GM12878 (cell line): ENCODE results near the gene CNTN4. TPM values are rescaled to one million over a fixed set of nuclear protein-coding genes. Genes with fewer than 3 reads are reported as not detected.

Source experiments
- ATAC-seq: fragments of 200-7000 bp; cut with Tn5 transposase; 3 replicates; pipeline ENCODE4 v1.9.1; 2020; ENCODE audit warnings: mild to moderate bottlenecking, moderate library complexity
- BruUV-seq: library from RNA; stranded (reverse); fragments of 400-500 nt; replicated peaks from 2 replicates; lab custom pipeline; 2021; lab: Mats Ljungman, UMichigan
- CTCF ChIA-PET: fragments of 300-600 bp; sonication (Branson Sonifier 250); formaldehyde crosslinking; extraction: SDS; loops from one replicate; lab custom pipeline; 2021; ENCODE audit warnings: inconsistent platforms; lab: Yijun Ruan, JAX
- POLR2A ChIA-PET: fragments of 350-600 bp; formaldehyde crosslinking; extraction: SDS; loops from one replicate; lab custom pipeline; 2021; ENCODE audit warnings: inconsistent platforms; lab: Charles Lee
- RAD21 ChIA-PET: fragments of 300-600 bp; sonication (Branson Sonifier 250); formaldehyde crosslinking; loops from one replicate; lab custom pipeline; 2023; ENCODE audit warnings: antibody characterized with exemption; ENCODE audit not compliant: unreplicated experiment; lab: Charles Lee
- SMC1A ChIA-PET: fragments of 300-600 bp; sonication (Branson Sonifier 250); formaldehyde crosslinking; loops from one replicate; lab custom pipeline; 2023; ENCODE audit not compliant: unreplicated experiment, uncharacterized antibody; lab: Charles Lee
- DNase-seq: peaks from one replicate; pipeline ENCODE4 v3.0.0-alpha.2; 2011; ENCODE audit warnings: low read depth, low spot score
- FAIRE-seq: peaks from 3 replicates; lab custom pipeline; 2011; peaks lifted over from hg19 to GRCh38; lab: Jason Lieb, UNC
- H2AFZ ChIP-seq: 2 replicates; pipeline ENCODE4 v1.6.0; 2011; ENCODE audit warnings: low read depth, low read length, control low read depth; ENCODE audit not compliant: control insufficient read depth
- H3K27ac ChIP-seq: 2 replicates; pipeline ENCODE4 v1.5.1; 2011; ENCODE audit warnings: control low read depth; ENCODE audit not compliant: control insufficient read depth, insufficient read depth
- H3K27me3 ChIP-seq, 2 experiments: replicated peaks in 1 of 2; 2 replicates each; pipeline versions ENCODE4 v1.6.0 to v1.6.1; 2011; ENCODE audit warnings: low read length in 1 of 2; ENCODE audit not compliant: control insufficient read depth in 2 of 2, insufficient read depth in 2 of 2
- H3K36me3 ChIP-seq, 2 experiments: 2 replicates each; pipeline ENCODE4 v1.5.1; 2011; ENCODE audit warnings: low read length in 1 of 2; ENCODE audit not compliant: control insufficient read depth in 2 of 2, insufficient read depth in 2 of 2
- H3K4me1 ChIP-seq: 2 replicates; pipeline ENCODE4 v1.6.1; 2011; ENCODE audit warnings: mild to moderate bottlenecking, low read length, moderate library complexity, mixed read lengths; ENCODE audit not compliant: control insufficient read depth, insufficient read depth
- H3K4me2 ChIP-seq: 2 replicates; pipeline ENCODE4 v1.6.0; 2011; ENCODE audit warnings: control low read depth; ENCODE audit not compliant: control insufficient read depth, insufficient read depth
- H3K4me3 ChIP-seq: fragments of 200-600 bp; sonication (generic); 2 replicates; pipeline ENCODE4 v1.5.1; 2016
- H3K79me2 ChIP-seq: 2 replicates; pipeline ENCODE4 v1.6.0; 2011; ENCODE audit warnings: low read length; ENCODE audit not compliant: control insufficient read depth, insufficient read depth
- H3K9ac ChIP-seq: 2 replicates; pipeline ENCODE4 v1.8.0; 2011; ENCODE audit warnings: low read length, control low read depth, mixed read lengths; ENCODE audit not compliant: control insufficient read depth, insufficient read depth
- H3K9me3 ChIP-seq: replicated peaks from 3 replicates; pipeline ENCODE4 v1.5.1; 2011; ENCODE audit warnings: mild to moderate bottlenecking, low read length; ENCODE audit not compliant: control insufficient read depth, insufficient read depth
- H4K20me1 ChIP-seq: 2 replicates; pipeline ENCODE4 v1.6.0; 2011; ENCODE audit not compliant: control insufficient read depth, insufficient read depth
- BACH1 ChIP-seq: fragments of 450-650 bp; IDR thresholded peaks from 2 replicates; pipeline ENCODE4 v1.6.1; 2017; ENCODE audit warnings: mild to moderate bottlenecking, borderline replicate concordance
- CBX5 ChIP-seq: sonication (generic); IDR thresholded peaks from 2 replicates; pipeline ENCODE4 v1.6.1; 2016; ENCODE audit warnings: low read depth, moderate library complexity, mild to moderate bottlenecking, inconsistent platforms
- ESRRA ChIP-seq: IDR thresholded peaks from 2 replicates; pipeline ENCODE4 v1.6.1; 2012; ENCODE audit warnings: mild to moderate bottlenecking, low read length, improper control_type of control experiment
- HDAC2 ChIP-seq: fragments of 200-600 bp; sonication (generic); IDR thresholded peaks from 2 replicates; pipeline ENCODE4 v1.6.1; 2017
- JUND ChIP-seq: IDR thresholded peaks from 2 replicates; pipeline ENCODE4 v1.6.1; 2012; ENCODE audit warnings: low read depth, mild to moderate bottlenecking, low read length, improper control_type of control experiment, moderate library complexity
- NFYA ChIP-seq: IDR thresholded peaks from 2 replicates; pipeline ENCODE4 v1.6.1; 2011; ENCODE audit warnings: low read depth, mild to moderate bottlenecking, low read length, improper control_type of control experiment, borderline replicate concordance
- NFYB ChIP-seq: IDR thresholded peaks from 2 replicates; pipeline ENCODE4 v1.6.1; 2011; ENCODE audit warnings: low read depth, mild to moderate bottlenecking, low read length, improper control_type of control experiment, moderate library complexity; ENCODE audit not compliant: insufficient read depth
- NR2F1 ChIP-seq: fragments of 450-650 bp; conservative IDR thresholded peaks from 2 replicates; pipeline ENCODE4 v1.6.1; 2017; ENCODE audit warnings: mild to moderate bottlenecking
- PAX5 ChIP-seq: IDR thresholded peaks from 2 replicates; pipeline ENCODE4 v1.6.1; 2011; ENCODE audit warnings: low read depth, low read length, borderline replicate concordance
- SPI1 ChIP-seq: IDR thresholded peaks from 2 replicates; pipeline ENCODE4 v1.6.1; 2011; ENCODE audit warnings: low read depth, mild to moderate bottlenecking, low read length, moderate library complexity, borderline replicate concordance; ENCODE audit not compliant: insufficient read depth
- TBL1XR1 ChIP-seq: IDR thresholded peaks from 2 replicates; pipeline ENCODE4 v1.6.1; 2012; ENCODE audit warnings: low read depth, low read length, improper control_type of control experiment
- WGBS: methylation state at CpG from one replicate; pipeline ENCODE4 v1.1.6; 2016; ENCODE audit warnings: low lambda C conversion rate; ENCODE audit not compliant: insufficient replicate concordance, insufficient coverage; ENCODE audit errors: missing lambda C conversion rate; 5-methylcytosine and 5-hydroxymethylcytosine counted together
- in situ Hi-C: fragments of 300-500 bp; cut with MboI; formaldehyde crosslinking; loops from 9 replicates; pipeline ENCODE4 v1.14.3; 2018; ENCODE audit warnings: mixed read lengths
- intact Hi-C: fragments of 100-400 bp; cut with micrococcal nuclease; formaldehyde crosslinking; loops from one replicate; pipeline ENCODE4 v1.14.2; 2022; ENCODE audit not compliant: unreplicated experiment
- polyA plus RNA-seq, 11 experiments: library from polyadenylated mRNA; depleted of rRNA in 4 of 11; unstranded in 6 of 11; stranded (reverse) in 5 of 11; fragments of >200 nt; fragmentation: Nextera tagmentation in 4 of 11; fragmentation: Illumina TruSeq in 1 of 11; extraction: Ambion mirVana in 4 of 11; extraction: Trizol in 1 of 11; gene quantifications; 1 replicate in 1 of 11; 2 replicates in 10 of 11; pipeline versions ENCODE4 v1.2.1 to v1.2.3, GENCODE V29; 2011 to 2016; ENCODE audit warnings: inconsistent platforms in 2 of 11, missing spikeins in 2 of 11, low read depth in 1 of 11
- total RNA-seq, 4 experiments: library from RNA; depleted of rRNA in 3 of 4; stranded (reverse); fragments of >200 nt in 3 of 4; fragmentation: Illumina TruSeq in 1 of 4; extraction: Trizol in 1 of 4; gene quantifications; 2 replicates each; pipeline versions ENCODE4 v1.2.1 to v1.2.3, GENCODE V29; 2013 to 2021
- TF ChIP-seq, protein P1 (sequence below): IDR thresholded peaks from 2 replicates; pipeline ENCODE4 v1.6.1; 2011; ENCODE audit warnings: mild to moderate bottlenecking, low read depth, low read length, moderate library complexity; ENCODE audit not compliant: insufficient replicate concordance
- TF ChIP-seq, protein P2 (sequence below): IDR thresholded peaks from 2 replicates; pipeline ENCODE4 v1.6.1; 2011; ENCODE audit warnings: low read depth, low read length, improper control_type of control experiment, borderline replicate concordance

CNTN4 gene
- total and polyA plus RNA-seq, 10 of the 15 experiments (the other 5 are each of a cell fraction or from before 2014, with no cell fraction given): 0.05 to 0.43 (median 0.15) TPM; not detected in 1

DNA sequence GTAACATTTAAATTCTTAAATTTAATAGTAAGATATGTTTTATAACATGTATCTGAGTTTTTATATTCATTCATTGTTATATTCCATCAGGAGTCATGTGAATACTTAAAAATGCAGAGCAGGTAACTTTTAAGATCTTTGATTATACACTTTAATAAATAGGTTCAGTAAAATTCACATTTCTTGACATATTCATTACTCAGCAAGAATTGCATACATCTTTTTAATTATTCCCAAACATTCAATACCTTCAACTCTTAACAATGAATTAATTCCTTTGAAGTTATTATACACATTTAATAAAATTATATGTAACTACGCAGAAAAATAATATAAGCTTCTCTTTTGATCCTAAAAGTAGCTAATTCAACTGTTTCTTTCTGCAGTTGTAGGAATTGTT lies 105.4 kb downstream of the CNTN4 start (continued):
- TF ChIP-seq NFYB: no peak

DNA sequence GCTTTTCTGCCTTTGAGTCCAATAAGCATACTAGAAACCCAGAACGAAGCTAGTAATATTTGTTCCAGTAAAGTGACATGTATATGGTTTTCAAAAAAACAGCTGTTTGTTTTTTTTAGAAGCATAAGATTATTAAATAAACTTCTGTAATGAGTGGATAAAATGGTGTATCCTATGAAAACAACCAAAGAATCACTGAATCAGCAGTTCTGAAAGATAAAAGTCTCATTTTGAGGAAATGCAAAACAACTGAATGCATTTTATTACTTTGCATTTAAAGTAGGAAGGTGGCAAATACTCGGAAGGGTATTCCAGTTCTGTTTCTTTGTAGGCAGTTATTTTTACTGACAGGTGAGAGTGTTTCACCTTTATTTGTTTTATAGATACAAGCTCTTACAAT lies 107.0 kb downstream of the CNTN4 start:
- H2AFZ ChIP-seq: no peak overlapping the region
- no peaks in the 10 kb centered on the region for H3K36me3 ChIP-seq
- H3K9ac ChIP-seq: no peak overlapping the region
- intact Hi-C loops: no loop called here
- no peak for DNase-seq
- H3K27ac ChIP-seq: no peak overlapping the region
- ChIA-PET SMC1A (no interaction called here), POLR2A (no interaction called here), RAD21 (no interaction called here), CTCF (no interaction called here)
- no peak overlapping the region for H3K4me3 ChIP-seq
- no peak for TF ChIP-seq ESRRA
- no peak for TF ChIP-seq NFYA
- no peak for TF ChIP-seq HDAC2
- TF ChIP-seq, protein P1, sequence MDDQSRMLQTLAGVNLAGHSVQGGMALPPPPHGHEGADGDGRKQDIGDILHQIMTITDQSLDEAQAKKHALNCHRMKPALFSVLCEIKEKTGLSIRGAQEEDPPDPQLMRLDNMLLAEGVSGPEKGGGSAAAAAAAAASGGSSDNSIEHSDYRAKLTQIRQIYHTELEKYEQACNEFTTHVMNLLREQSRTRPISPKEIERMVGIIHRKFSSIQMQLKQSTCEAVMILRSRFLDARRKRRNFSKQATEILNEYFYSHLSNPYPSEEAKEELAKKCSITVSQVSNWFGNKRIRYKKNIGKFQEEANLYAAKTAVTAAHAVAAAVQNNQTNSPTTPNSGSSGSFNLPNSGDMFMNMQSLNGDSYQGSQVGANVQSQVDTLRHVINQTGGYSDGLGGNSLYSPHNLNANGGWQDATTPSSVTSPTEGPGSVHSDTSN: no peak
- no peak for TF ChIP-seq NFYB
- TF ChIP-seq, protein P2, sequence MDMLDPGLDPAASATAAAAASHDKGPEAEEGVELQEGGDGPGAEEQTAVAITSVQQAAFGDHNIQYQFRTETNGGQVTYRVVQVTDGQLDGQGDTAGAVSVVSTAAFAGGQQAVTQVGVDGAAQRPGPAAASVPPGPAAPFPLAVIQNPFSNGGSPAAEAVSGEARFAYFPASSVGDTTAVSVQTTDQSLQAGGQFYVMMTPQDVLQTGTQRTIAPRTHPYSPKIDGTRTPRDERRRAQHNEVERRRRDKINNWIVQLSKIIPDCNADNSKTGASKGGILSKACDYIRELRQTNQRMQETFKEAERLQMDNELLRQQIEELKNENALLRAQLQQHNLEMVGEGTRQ: no peak
- no peak for TF ChIP-seq SPI1
- no peak for TF ChIP-seq BACH1
- TF ChIP-seq PAX5: no peak
- TF ChIP-seq NR2F1: no peak
- no peak for TF ChIP-seq CBX5
- no peak for TF ChIP-seq TBL1XR1
- TF ChIP-seq JUND: no peak
- no peaks in the 10 kb centered on the region for H3K4me1 ChIP-seq
- H3K9me3 ChIP-seq: no peaks in the 10 kb centered on the region
- H4K20me1 ChIP-seq: no peaks in the 10 kb centered on the region
- no peak for FAIRE-seq
- in situ Hi-C loops: no loop called here
- 3% methylated on average over 2 of the region's 2 CpGs for WGBS
- BruUV-seq: no TSS peak
- H3K79me2 ChIP-seq: no peaks in the 10 kb centered on the region
- no peak overlapping the region for H3K4me2 ChIP-seq
- no peaks in the 10 kb centered on the region for H3K27me3 ChIP-seq
- ATAC-seq: no peak
